Keratinocyte (primary cell): ENCODE measurements around the gene PNKD.

Experiments
- EZH2 ChIP-seq: IDR thresholded peaks from one replicate; pipeline ENCODE4 v1.6.1; 2012; ENCODE audit warnings: inconsistent platforms, mild to moderate bottlenecking, low read length, moderate library complexity
- TF ChIP-seq, protein P1 (sequence below), 3 experiments: IDR thresholded peaks in 1 of 3; conservative IDR thresholded peaks in 1 of 3; optimal IDR thresholded peaks in 1 of 3; 2 replicates in 2 of 3; 3 replicates in 1 of 3; pipeline versions ENCODE3 to v1.5.1; 2011; ENCODE audit warnings: low read length in 3 of 3, mild to moderate bottlenecking in 3 of 3, moderate library complexity in 2 of 3, control low read depth in 1 of 3, inconsistent platforms in 1 of 3; ENCODE audit not compliant: insufficient read depth in 2 of 3; ENCODE audit errors: extremely low read depth in 1 of 3

DNA sequence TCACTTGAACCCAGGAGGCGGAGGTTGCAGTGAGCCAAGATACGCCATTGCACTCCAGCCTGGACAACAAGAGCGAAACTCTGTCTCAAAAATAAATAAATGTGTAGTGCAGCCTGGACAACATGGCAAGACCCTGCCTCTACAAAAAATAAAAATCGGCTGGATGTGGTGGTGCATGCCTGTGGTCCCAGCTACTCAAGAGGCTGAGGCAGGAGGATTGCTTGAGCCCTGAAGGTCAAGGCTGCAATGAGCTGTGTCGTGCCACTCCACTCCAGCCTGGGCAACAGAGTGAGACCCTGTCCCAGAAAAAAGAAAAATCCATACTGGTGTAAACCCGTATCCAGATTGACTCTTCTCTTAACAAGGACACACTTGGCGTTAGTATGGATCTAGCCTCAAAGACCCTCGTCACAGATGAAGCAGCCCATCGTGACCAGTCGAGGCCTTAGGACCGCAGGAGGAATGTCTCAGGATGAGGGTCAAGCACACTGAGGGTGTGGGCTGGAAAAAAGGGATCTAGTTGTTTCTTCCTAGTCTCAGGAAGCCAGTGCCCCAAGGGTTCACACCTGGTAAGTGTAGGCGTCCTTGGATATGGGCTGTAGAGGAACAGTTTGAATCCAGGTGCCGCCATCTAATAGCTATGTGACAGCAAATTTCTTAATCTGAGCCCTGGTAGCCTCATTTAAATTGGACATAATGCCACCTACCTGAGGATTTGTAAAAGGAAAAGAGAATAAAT, 13.5 kb upstream of the PNKD start:
- TF ChIP-seq, protein P1, sequence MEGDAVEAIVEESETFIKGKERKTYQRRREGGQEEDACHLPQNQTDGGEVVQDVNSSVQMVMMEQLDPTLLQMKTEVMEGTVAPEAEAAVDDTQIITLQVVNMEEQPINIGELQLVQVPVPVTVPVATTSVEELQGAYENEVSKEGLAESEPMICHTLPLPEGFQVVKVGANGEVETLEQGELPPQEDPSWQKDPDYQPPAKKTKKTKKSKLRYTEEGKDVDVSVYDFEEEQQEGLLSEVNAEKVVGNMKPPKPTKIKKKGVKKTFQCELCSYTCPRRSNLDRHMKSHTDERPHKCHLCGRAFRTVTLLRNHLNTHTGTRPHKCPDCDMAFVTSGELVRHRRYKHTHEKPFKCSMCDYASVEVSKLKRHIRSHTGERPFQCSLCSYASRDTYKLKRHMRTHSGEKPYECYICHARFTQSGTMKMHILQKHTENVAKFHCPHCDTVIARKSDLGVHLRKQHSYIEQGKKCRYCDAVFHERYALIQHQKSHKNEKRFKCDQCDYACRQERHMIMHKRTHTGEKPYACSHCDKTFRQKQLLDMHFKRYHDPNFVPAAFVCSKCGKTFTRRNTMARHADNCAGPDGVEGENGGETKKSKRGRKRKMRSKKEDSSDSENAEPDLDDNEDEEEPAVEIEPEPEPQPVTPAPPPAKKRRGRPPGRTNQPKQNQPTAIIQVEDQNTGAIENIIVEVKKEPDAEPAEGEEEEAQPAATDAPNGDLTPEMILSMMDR (optimal IDR thresholded peaks at IDR 0.05 in 1 of 3, IDR thresholded peaks at IDR 0.05 in 1 of 3, conservative IDR thresholded peaks at IDR 0.05 in 1 of 3; ENCODE audit: extremely low read depth in 1 of 3, insufficient read depth in 2 of 3, low read length in 3 of 3) = no peak
- no peak for TF ChIP-seq EZH2
